Adipocyte (in vitro differentiated cells): Measurements from ENCODE around the gene GPR61.

Source experiments
- DNase-seq: peaks from one replicate; pipeline ENCODE4 v3.0.0-alpha.2; 2015; ENCODE audit warnings: low read depth
- H3K27me3 ChIP-seq: replicated peaks from 2 replicates; pipeline ENCODE4 v1.7.0; 2013; ENCODE audit warnings: mild to moderate bottlenecking, low read length, moderate library complexity; ENCODE audit not compliant: control insufficient read depth, insufficient read depth
- H3K36me3 ChIP-seq: 2 replicates; pipeline ENCODE4 v1.7.0; 2013; ENCODE audit warnings: low read length, mild to moderate bottlenecking, moderate library complexity; ENCODE audit not compliant: control insufficient read depth, insufficient read depth, severe bottlenecking
- H3K4me1 ChIP-seq: 2 replicates; pipeline ENCODE4 v1.7.0; 2013; ENCODE audit warnings: mild to moderate bottlenecking, low read length, moderate library complexity; ENCODE audit not compliant: control insufficient read depth, insufficient read depth
- H3K4me3 ChIP-seq: 2 replicates; pipeline ENCODE4 v1.7.0; 2013; ENCODE audit warnings: mild to moderate bottlenecking, low read length, moderate library complexity
- H3K9ac ChIP-seq: 2 replicates; pipeline ENCODE4 v1.7.0; 2013; ENCODE audit warnings: mild to moderate bottlenecking, low read length, moderate library complexity
- H3K9me3 ChIP-seq: 2 replicates; pipeline ENCODE4 v1.7.0; 2013; ENCODE audit warnings: mild to moderate bottlenecking, low read length, moderate library complexity; ENCODE audit not compliant: control insufficient read depth

Gene GPR61

DNA sequence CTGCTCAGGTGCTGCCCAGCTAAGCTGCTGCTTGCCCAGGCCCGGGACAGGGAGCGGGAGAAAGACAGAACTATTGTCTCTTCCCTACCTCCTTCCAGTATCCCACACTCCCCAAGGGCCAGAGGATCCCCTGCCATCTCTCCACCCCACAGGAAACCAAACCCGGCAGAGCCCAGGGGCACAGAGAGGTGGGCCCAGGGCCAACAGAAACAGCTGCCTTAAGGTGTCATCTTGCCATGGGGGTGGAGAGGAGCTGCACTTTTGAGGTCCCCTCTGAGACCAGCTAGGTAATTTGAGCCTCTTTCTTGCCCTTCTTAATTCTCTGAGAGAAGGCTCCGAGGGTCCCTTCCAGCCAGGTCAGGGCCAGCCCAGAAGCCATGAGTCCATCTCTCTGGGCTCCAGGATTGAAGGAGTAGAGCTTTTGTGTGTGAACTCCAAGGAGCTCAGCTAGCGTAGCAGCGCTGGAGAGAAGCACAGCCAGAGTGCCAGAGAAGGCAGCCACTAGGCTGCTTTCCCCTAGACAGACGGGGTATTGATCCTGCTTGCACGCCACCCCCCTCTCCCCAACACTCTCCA lies 9.7 kb upstream of the GPR61 start:
- H3K36me3 ChIP-seq: no peaks in the 10 kb centered on the region
- H3K9me3 ChIP-seq: no peaks in the 10 kb centered on the region
- no peak overlapping the region for H3K9ac ChIP-seq
- DNase-seq: peak; percentile 39
- H3K4me1 ChIP-seq: peaks cover 15% of the 10 kb centered on the region
- no peak overlapping the region for H3K4me3 ChIP-seq
- H3K27me3 ChIP-seq: peaks cover 12% of the 10 kb centered on the region

DNA sequence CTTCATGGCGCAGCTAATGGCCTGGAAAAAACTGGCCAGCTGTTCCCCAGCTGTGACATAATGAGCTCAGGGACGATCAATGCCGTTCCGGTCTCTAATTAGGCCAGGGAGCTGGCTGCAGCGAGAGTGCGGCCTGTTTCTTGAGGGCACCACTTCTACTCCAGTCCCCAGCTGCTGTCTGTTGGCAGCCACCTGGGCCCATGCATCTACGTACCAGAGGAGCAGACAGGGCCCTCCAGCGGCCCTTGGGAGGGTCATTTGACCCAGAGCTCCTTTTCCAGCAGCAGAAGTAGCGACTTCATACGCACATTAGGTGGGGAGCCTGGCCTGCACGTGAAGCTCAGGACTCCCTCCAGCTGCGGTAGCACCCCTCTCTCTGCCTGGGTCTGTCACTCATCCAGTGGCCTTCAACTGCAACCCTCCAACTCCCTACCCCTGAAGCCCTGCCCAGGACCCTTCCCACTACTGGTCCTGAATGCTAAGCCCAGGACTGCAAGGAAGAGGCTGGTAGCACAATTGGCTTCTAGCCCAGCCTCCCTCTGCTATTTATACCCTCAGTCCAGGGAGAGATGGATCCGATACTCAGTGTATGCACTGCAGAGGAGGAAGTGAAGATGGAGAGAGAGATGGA lies 9.1 kb upstream of the GPR61 start:
- peaks cover 12% of the 10 kb centered on the region for H3K27me3 ChIP-seq
- no peak for DNase-seq
- no peaks in the 10 kb centered on the region for H3K9me3 ChIP-seq
- H3K36me3 ChIP-seq: no peaks in the 10 kb centered on the region
- peaks cover 15% of the 10 kb centered on the region for H3K4me1 ChIP-seq
- H3K9ac ChIP-seq: no peak overlapping the region
- no peak overlapping the region for H3K4me3 ChIP-seq

- no peak overlapping the region for H3K4me3 ChIP-seq
- no peaks in the 10 kb centered on the region for H3K36me3 ChIP-seq
- H3K4me1 ChIP-seq: peaks cover 15% of the 10 kb centered on the region
- peak overlapping the region; percentile 21 for H3K9ac ChIP-seq
- no peaks in the 10 kb centered on the region for H3K9me3 ChIP-seq
- no peak for DNase-seq
- peaks cover 12% of the 10 kb centered on the region for H3K27me3 ChIP-seq
Measured at GRCh38 chr1:109531380-109531779, 8.3 kb upstream of the GPR61 start.

DNA sequence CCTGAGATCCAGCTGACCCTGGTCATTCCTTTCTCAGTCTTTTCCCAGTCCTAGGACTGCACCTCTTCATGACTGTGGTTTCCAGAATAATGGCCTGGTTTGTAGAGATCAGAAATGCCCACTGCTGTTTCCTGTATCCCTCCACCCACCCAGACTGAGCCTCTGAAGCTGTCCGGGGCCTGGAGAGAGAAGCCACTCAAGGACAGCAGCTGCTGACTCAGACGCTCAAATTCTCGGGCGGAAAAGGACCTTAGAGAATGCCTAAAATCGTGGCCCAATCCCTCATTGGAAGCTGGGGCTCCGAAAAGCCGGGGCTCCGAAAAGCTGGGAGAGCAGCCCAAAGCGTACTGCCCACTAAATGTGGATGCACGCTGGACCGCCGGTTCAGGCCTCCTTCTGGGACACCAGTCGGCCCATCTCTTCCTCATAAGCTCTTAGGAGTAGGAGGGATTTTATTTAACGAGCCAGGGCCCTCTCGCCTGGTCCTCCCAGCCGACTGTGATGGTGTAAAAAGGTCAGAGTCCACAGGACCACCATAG lies 7.8 kb upstream of the GPR61 start:
- Histone ChIP-seq H3K36me3 (no peaks in the 10 kb centered on the region), H3K4me3 (no peak overlapping the region), H3K9me3 (no peaks in the 10 kb centered on the region), H3K27me3 (peaks cover 7% of the 10 kb centered on the region), H3K4me1 (peaks cover 15% of the 10 kb centered on the region), H3K9ac (peak overlapping the region; percentile 21)
- DNase-seq: no peak

DNA sequence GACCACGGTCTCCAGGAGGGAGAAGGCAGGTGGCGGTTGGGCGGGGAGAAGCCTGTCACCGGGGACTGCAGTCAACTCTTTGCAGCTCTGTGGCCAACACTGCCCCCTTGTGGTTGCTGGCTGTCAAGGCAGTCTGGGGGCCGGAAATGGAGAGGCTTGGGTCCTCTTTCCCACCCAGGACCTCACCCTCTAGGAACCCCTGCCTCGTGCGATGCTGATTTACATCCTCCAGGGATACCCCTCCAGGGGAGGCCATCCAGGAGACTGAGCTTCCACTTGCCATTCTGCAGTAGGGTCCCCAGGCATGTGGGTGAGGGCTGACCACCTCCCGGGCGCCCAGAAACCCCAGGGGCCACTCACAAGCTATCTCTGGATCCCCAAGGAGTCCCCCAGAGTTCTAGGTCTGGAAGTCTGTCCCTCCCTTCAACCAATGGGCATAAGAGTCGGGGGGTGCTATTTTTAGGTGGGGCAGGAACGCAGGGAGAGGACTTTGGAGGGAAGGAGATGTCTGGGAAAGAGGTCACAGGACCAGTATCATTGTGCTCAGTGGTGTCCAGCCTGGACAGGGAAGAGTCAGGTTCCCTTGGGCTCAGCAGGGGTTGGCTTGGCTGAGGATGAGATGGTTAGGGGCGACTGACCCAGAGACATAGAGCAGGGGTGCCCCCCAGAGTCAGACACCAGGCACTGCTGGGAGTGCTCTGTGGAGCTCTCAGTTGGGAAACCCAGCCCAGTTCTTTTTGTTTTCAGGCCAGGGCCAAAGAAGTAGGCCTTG lies 7.1 kb upstream of the GPR61 start:
- Histone ChIP-seq H3K9me3 (no peaks in the 10 kb centered on the region), H3K4me1 (peaks cover 15% of the 10 kb centered on the region), H3K36me3 (no peaks in the 10 kb centered on the region), H3K27me3 (peaks cover under 1% of the 10 kb centered on the region), H3K9ac (peak overlapping the region; percentile 35), H3K4me3 (peak overlapping the region; percentile 18)
- DNase-seq: peak; percentile 90

DNA sequence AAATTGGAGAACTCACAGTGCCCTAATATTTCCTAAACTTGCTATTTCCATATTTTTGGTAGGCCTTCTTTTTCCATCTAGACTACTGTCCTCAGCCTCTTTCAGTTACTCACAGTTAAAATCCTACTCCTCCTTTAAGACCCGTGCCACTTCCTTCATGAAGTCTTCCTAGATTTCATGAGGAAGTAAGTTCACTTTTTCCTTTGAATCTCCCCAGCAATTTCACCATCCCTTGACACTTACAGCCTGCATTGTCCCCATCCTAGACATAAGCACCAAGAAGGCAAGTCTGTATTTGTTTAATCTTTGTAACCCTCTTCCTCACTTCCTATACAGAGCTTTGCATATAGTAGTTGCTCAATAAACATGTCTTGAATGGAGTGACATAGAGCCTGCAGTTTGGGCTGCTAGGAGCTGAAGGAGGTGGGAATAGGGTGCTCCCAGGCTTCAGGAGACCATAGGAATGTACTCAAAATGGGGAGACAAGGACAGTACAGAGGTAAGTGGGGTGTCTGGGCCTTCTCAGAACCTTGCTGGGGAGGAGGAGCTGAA lies 5.3 kb upstream of the GPR61 start:
- Histone ChIP-seq H3K9me3 (no peaks in the 10 kb centered on the region), H3K4me1 (peaks cover 5% of the 10 kb centered on the region), H3K36me3 (no peaks in the 10 kb centered on the region), H3K9ac (no peak overlapping the region), H3K27me3 (no peaks in the 10 kb centered on the region), H3K4me3 (no peak overlapping the region)
- no peak for DNase-seq

GRCh38 chr1:109535481-109535880 lies 4.2 kb upstream of the GPR61 start:
- DNase-seq: no peak
- peaks cover 5% of the 10 kb centered on the region for H3K4me1 ChIP-seq
- H3K9ac ChIP-seq: no peak overlapping the region
- no peaks in the 10 kb centered on the region for H3K9me3 ChIP-seq
- H3K27me3 ChIP-seq: no peaks in the 10 kb centered on the region
- H3K36me3 ChIP-seq: no peaks in the 10 kb centered on the region
- no peak overlapping the region for H3K4me3 ChIP-seq

GRCh38 chr1:109535971-109536491 lies 3.6 kb upstream of the GPR61 start:
- no peaks in the 10 kb centered on the region for H3K27me3 ChIP-seq
- H3K9me3 ChIP-seq: no peaks in the 10 kb centered on the region
- DNase-seq: no peak
- H3K4me1 ChIP-seq: peaks cover 5% of the 10 kb centered on the region
- no peak overlapping the region for H3K4me3 ChIP-seq
- H3K36me3 ChIP-seq: no peaks in the 10 kb centered on the region
- H3K9ac ChIP-seq: no peak overlapping the region

DNA sequence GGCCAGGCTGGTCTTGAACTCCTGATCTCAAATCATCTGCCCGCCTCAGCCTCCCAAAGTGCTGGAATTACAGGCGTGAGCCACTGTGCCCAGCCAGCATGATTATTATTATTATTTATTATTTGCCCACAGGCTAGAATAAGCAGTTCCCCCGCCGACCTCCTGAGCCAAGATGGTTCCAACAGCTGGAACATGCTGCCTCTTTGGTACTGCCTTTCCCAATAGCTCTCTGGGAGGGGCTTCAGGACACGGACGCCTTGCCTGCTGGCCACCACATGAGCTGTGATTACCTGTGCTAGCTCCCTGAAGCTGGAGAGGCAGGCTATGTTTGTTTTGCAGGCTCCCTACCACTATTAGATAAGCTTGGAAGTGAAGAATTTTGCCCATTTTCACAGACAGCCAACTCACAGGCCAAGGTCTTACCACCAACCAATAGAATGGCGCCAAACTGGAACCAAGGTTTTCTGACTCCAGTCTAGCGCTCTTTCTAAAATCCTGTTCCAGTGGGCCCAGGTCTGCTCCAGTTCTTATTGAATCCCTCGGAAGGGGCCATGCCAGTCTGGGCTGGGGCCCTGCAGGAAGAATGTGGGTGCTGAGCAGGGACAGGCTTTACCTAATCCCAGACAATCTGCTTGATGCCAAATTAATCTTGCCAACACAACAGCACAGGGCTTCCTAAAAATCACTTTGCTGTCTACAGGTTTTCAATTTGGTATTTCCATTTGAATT lies 2.1 kb upstream of the GPR61 start:
- H3K27me3 ChIP-seq: no peaks in the 10 kb centered on the region
- H3K4me1 ChIP-seq: peaks cover 9% of the 10 kb centered on the region
- no peaks in the 10 kb centered on the region for H3K9me3 ChIP-seq
- no peak overlapping the region for H3K9ac ChIP-seq
- no peaks in the 10 kb centered on the region for H3K36me3 ChIP-seq
- H3K4me3 ChIP-seq: no peak overlapping the region
- no peak for DNase-seq

DNA sequence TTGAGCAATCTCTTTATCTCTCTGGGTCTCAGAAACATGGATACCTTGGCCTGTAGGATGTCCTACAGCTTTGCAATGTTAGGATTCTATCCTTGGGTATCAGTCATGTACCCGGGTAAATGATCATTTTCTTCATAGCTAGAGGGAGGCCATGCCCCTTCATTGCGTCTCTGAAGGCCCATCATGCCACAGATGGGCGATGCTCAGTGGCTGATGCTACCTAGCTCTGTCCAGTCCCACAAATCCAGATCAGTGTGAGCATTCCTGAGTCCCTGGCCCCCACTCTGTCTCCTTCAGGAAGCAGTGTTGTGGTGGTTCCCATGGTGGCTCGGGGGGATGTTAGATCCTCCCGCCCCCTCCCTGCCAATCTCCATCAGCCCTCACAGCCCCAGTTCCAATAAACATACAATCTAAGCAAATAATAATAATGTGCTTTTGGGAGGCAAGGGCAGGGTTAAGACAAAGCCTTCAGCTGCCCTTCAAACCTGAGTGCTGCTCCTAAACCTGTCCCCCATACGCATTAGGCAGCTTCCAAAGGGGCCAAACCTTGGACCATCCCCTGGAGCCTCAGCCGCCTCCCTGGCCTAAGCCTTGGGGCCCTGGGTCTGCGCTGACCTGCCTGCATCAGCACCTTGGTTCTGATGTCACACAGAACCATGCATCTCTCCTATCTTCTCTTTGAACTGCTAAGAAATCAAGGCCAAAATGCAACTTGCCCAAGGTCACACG lies 681 bp upstream of the GPR61 start:
- peaks cover 7% of the 10 kb centered on the region for H3K4me1 ChIP-seq
- no peaks in the 10 kb centered on the region for H3K36me3 ChIP-seq
- H3K9me3 ChIP-seq: no peaks in the 10 kb centered on the region
- H3K4me3 ChIP-seq: no peak overlapping the region
- H3K9ac ChIP-seq: no peak overlapping the region
- no peaks in the 10 kb centered on the region for H3K27me3 ChIP-seq
- DNase-seq: no peak
